GM20000 (cell line): ENCODE measurements around the gene MFF.
"Not testable (repeated sequence)": the region's sequence is repeated elsewhere in the genome, so short reads cannot be mapped to it uniquely, and the experiment has no call there.

Experiments
- DNase-seq: peaks from one replicate; pipeline ENCODE4 v3.0.0; 2012; ENCODE audit warnings: low spot score
- TF ChIP-seq, protein P1 (sequence below): IDR thresholded peaks from 2 replicates; pipeline ENCODE4 v1.5.1; 2012; ENCODE audit warnings: mild to moderate bottlenecking, control low read depth; ENCODE audit errors: extremely low read depth, missing control alignments

Gene MFF

GRCh38 chr2:227377467-227378351 lies 52.7 kb downstream of the MFF start:
- no peak for DNase-seq
- TF ChIP-seq, protein P1, sequence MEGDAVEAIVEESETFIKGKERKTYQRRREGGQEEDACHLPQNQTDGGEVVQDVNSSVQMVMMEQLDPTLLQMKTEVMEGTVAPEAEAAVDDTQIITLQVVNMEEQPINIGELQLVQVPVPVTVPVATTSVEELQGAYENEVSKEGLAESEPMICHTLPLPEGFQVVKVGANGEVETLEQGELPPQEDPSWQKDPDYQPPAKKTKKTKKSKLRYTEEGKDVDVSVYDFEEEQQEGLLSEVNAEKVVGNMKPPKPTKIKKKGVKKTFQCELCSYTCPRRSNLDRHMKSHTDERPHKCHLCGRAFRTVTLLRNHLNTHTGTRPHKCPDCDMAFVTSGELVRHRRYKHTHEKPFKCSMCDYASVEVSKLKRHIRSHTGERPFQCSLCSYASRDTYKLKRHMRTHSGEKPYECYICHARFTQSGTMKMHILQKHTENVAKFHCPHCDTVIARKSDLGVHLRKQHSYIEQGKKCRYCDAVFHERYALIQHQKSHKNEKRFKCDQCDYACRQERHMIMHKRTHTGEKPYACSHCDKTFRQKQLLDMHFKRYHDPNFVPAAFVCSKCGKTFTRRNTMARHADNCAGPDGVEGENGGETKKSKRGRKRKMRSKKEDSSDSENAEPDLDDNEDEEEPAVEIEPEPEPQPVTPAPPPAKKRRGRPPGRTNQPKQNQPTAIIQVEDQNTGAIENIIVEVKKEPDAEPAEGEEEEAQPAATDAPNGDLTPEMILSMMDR = no peak

DNA sequence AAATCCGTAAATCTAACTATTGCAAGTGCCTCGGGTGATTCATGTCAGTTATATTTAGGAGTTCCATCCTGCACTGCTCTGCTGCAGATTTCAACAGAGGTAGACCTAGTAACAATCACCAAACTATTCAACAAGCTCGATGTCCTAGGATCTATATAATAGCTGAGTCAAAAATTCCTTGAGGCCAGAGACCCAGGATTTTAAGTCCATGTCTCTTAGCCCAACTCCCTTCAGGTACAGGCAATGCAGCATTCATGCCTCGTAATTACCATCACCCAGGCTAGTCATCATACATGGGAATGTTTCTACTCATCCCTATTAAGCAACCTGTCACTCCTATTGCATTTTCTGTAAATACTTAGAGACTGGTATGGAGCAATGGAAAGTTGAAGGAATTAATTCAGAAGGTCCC lies 53.3 kb downstream of the MFF start:
- no peak for DNase-seq
- TF ChIP-seq, protein P1 = no peak

- TF ChIP-seq, protein P1 = no peak
These were observed 54.0 kb downstream of the MFF start, which contains the start of gene TM4SF20 for GRCh38 chr2:227379095-227379494. Gene TM4SF20 (minus strand): TSS chr2:227379306. CDS start chr2:227379268, 38 bp downstream.

GRCh38 chr2:227382241-227382835 lies 57.3 kb downstream of the MFF start:
- DNase-seq = not testable (repeated sequence)

More at GRCh38 chr2:227379095-227379494, 54.0 kb downstream of the MFF start, which contains the start of gene TM4SF20:
- DNase-seq = no peak

DNA sequence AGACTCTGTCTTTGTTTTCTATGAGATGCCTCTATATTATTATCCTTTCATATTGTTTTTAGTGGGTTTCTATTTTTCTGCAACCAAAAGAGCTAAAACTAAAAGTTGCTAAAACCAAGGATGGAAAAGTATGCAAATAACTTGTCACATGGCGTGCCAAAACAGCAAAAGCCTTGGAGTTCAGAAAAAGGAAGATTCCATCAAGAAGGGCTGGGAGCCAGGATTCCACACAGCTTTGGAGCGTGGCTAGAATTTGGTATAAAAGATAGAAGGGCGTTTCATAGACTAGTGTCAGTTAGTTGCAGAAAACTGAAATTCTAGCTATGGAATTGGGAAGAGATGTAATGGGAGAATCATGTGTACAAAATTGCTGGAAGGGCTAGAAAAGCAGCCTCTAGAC lies 58.6 kb downstream of the MFF start:
- TF ChIP-seq, protein P1 = no peak
- no peak for DNase-seq

DNA sequence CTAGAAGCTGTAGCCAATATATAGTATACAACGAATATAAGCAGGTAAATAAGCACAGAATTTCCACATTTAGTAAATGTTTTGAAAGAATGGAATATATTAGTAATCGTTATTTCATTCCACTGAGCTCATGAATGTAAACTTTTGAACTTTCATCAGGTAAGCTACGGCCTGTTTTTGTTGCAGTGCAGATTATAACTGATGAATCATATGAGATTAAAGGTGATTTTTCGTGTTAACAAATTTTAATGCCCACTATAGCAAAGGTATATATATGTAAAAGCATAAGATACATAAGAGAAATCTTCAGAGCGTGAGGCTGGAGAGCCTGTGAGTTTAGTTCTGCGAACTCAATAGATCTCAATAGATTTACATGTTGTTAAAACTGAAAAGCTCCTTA lies 61.6 kb downstream of the MFF start:
- no peak for DNase-seq

GRCh38 chr2:227387583-227387982 lies 62.5 kb downstream of the MFF start, which contains the start of gene SCYGR1:
Gene SCYGR1 (minus strand): TSS chr2:227387949. CDS start chr2:227387949, 0 bp downstream.
- not testable (repeated sequence) for DNase-seq

More for the DNA sequence above, 61.6 kb downstream of the MFF start:
- TF ChIP-seq, protein P1 = no peak

GRCh38 chr2:227388537-227389011 lies 63.5 kb downstream of the MFF start:
- TF ChIP-seq, protein P1 = no peak
- DNase-seq = no peak
